Measurements from ENCODE around the gene GNG5. TPM values are rescaled to one million over a fixed set of nuclear protein-coding genes. Genes with fewer than 3 reads are reported as not detected.

Gene GNG5
- total RNA-seq, 2 donors from 2014 or later: 143 to 198 TPM

GRCh38 chr1:84497631-84498275 is 8.6 kb downstream of the GNG5 start:
- no peaks in the 10 kb centered on the region for H3K9me3 ChIP-seq
- H3K27ac ChIP-seq: no peak overlapping the region
- H3K27me3 ChIP-seq: no peaks in the 10 kb centered on the region
- H3K36me3 ChIP-seq: peaks cover 63% of the 10 kb centered on the region
- peaks cover 0 to 32% of the 10 kb centered on the region in 2 donors for H3K4me1 ChIP-seq
- no peak overlapping the region for H3K4me3 ChIP-seq
- TF ChIP-seq CTCF (IDR thresholded peaks at IDR 0.05): no peak
- no peak for DNase-seq (ENCODE audit: low spot score)

DNA sequence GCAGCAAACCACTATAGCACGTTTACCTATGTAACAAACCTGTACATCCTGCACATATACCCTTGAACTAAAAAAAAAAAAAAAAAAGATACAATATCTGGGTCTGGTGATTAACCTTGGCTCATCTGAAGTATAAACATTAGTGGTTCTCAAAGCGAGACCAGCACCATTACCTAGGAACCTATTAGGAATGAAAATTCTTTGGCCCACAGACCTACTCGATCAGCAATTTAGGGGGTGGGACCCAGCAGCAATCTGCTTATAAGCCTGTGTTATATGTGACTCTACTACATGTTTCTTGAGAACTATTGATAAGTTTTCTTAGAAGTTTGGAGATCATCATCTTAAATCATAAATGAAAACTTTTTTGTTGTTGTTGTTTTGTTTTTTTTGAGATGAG is 9.9 kb downstream of the GNG5 start:
- no peak for TF ChIP-seq CTCF (IDR thresholded peaks at IDR 0.05)
- Histone ChIP-seq H3K27me3 (no peaks in the 10 kb centered on the region), H3K4me3 (no peak overlapping the region), H3K9me3 (no peaks in the 10 kb centered on the region), H3K4me1 (peaks cover 0 to 21% of the 10 kb centered on the region in 2 donors), H3K27ac (no peak overlapping the region), H3K36me3 (peaks cover 70% of the 10 kb centered on the region)
- DNase-seq (ENCODE audit: low spot score): no peak

DNA sequence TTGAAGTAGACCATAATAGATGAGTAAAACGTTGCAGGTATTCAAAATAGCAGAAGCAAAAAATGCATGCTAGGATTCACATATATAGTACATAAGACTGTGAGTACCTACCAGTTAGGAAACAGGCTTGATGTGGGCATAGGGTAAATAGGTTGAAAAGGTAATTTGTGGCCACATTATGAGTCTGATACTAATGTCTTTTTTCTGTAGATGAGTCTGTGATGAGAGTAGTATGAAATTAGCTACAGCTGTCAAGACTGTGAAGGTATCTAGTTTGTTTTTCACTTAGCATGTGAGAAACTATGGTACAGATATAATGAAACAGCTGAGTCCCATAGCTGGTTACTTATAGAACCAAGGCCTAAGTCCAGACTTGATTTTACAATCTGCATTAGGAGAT is 12.6 kb downstream of the GNG5 start:
- H3K9me3 ChIP-seq: no peaks in the 10 kb centered on the region
- no peak overlapping the region for H3K4me3 ChIP-seq
- H3K27me3 ChIP-seq: no peaks in the 10 kb centered on the region
- H3K4me1 ChIP-seq: no peaks in the 10 kb centered on the region
- H3K36me3 ChIP-seq: peaks cover 70% of the 10 kb centered on the region
- no peak for TF ChIP-seq CTCF (IDR thresholded peaks at IDR 0.05)
- no peak overlapping the region for H3K27ac ChIP-seq
- DNase-seq (ENCODE audit: low spot score): no peak

DNA sequence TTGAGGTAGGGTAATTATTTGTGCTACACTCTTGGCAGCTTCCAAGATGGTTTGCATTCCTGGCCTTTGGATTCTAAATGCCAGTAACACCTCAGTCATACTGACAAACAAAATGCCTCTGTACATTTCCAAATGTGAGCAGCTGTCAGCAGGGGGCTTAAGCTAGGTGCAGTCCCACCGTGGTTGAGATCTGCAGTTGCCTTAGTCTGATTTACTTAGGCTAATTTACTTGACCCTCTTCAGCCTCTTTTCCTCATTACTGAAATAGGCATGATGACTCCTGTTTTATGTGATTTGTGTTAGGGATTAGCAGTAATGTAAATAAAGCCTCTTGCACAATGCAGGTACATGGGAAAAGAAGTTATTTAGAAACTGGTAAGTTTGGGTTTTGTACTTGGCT is 13.7 kb downstream of the GNG5 start:
- H3K27ac ChIP-seq: peak overlapping the region in 1 of 2 donors; percentile 44
- no peaks in the 10 kb centered on the region for H3K9me3 ChIP-seq
- H3K27me3 ChIP-seq: no peaks in the 10 kb centered on the region
- no peak for TF ChIP-seq CTCF (IDR thresholded peaks at IDR 0.05)
- no peak for DNase-seq (ENCODE audit: low spot score)
- no peaks in the 10 kb centered on the region for H3K4me1 ChIP-seq
- H3K36me3 ChIP-seq: peaks cover 60% of the 10 kb centered on the region
- no peak overlapping the region for H3K4me3 ChIP-seq

- peaks cover 40% of the 10 kb centered on the region for H3K36me3 ChIP-seq
- TF ChIP-seq CTCF (IDR thresholded peaks at IDR 0.05): no peak
- no peaks in the 10 kb centered on the region for H3K9me3 ChIP-seq
- no peak for DNase-seq (ENCODE audit: low spot score)
- no peaks in the 10 kb centered on the region for H3K4me1 ChIP-seq
- no peak overlapping the region for H3K4me3 ChIP-seq
- no peak overlapping the region for H3K27ac ChIP-seq
- no peaks in the 10 kb centered on the region for H3K27me3 ChIP-seq
These were observed 16.6 kb downstream of the GNG5 start for GRCh38 chr1:84489766-84490165.

GRCh38 chr1:84488107-84488506 is 18.3 kb downstream of the GNG5 start:
- no peaks in the 10 kb centered on the region for H3K9me3 ChIP-seq
- no peaks in the 10 kb centered on the region for H3K27me3 ChIP-seq
- no peak for TF ChIP-seq CTCF (IDR thresholded peaks at IDR 0.05)
- no peaks in the 10 kb centered on the region for H3K4me1 ChIP-seq
- H3K4me3 ChIP-seq: no peak overlapping the region
- no peak overlapping the region for H3K27ac ChIP-seq
- DNase-seq (ENCODE audit: low spot score): no peak
- H3K36me3 ChIP-seq: peaks cover 41% of the 10 kb centered on the region

Data from right atrium auricular region (tissue), 2 donors.